Amygdala (tissue), 56 donors: ENCODE measurements around the gene CAVIN1.
A peak's percentile ranks its signal among the peaks of the same experiment; 100 is the strongest.
"Not testable (repeated sequence)": the region's sequence is repeated elsewhere in the genome, so short reads cannot be mapped to it uniquely, and the experiment has no call there.

Experiments used
- DNase-seq, 56 donors: peaks; one replicate each; lab custom pipeline; 2025; lab: John Stamatoyannopoulos, UW

The CAVIN1 gene

GRCh38 chr17:42407289-42407836 is 15.7 kb downstream of the CAVIN1 start:
- peak in 54 of 56 donors; percentile 22 to 89 (median 63) for DNase-seq

- DNase-seq: no peak
Observed at GRCh38 chr17:42406615-42407288, 16.3 kb downstream of the CAVIN1 start.

GRCh38 chr17:42405963-42406495 is 17.0 kb downstream of the CAVIN1 start:
- peak in 50 of 56 donors; percentile 13 to 88 (median 60) for DNase-seq

- no peak for DNase-seq
Observed at GRCh38 chr17:42405076-42405475, 18.0 kb downstream of the CAVIN1 start.

GRCh38 chr17:42404326-42405055 is 18.6 kb downstream of the CAVIN1 start:
- no peak for DNase-seq

- DNase-seq: peak in 3 of 56 donors; percentile 5 to 13 (median 12)
Observed at GRCh38 chr17:42403150-42403549, 19.9 kb downstream of the CAVIN1 start.

- no peak for DNase-seq
Observed at GRCh38 chr17:42402117-42402516, 20.9 kb downstream of the CAVIN1 start.

GRCh38 chr17:42400844-42401375 is 22.1 kb downstream of the CAVIN1 start:
- DNase-seq: not testable (repeated sequence)

- DNase-seq: no peak
Observed at GRCh38 chr17:42399948-42400843, 22.9 kb downstream of the CAVIN1 start.

GRCh38 chr17:42399121-42399520 is 23.9 kb downstream of the CAVIN1 start:
- DNase-seq: peak in 1 of 56 donors; percentile 7

GRCh38 chr17:42395601-42396000 is 27.5 kb downstream of the CAVIN1 start:
- not testable (repeated sequence) for DNase-seq

- DNase-seq: no peak
Observed at GRCh38 chr17:42394838-42395237, 28.2 kb downstream of the CAVIN1 start.

GRCh38 chr17:42392692-42393415 is 30.2 kb downstream of the CAVIN1 start:
- no peak for DNase-seq

- DNase-seq: not testable (repeated sequence)
Observed at GRCh38 chr17:42391439-42391838, 31.6 kb downstream of the CAVIN1 start.

GRCh38 chr17:42389899-42390298 is 33.2 kb downstream of the CAVIN1 start:
- no peak for DNase-seq

GRCh38 chr17:42389135-42389417 is 34.0 kb downstream of the CAVIN1 start:
- DNase-seq: peak in 1 of 56 donors; percentile 67

GRCh38 chr17:42388381-42389134 is 34.5 kb downstream of the CAVIN1 start, which contains the start of gene STAT3:
STAT3 (minus strand) TSS chr17:42388442; CDS start chr17:42348516, 39,926 bp downstream.
- peak; percentile 75 to 100 (median 100) for DNase-seq

GRCh38 chr17:42387661-42388380 is 35.2 kb downstream of the CAVIN1 start:
- peak in 10 of 56 donors; percentile 18 to 65 (median 50) for DNase-seq
